GM13976 (cell line): ENCODE measurements around the gene CLIC5.

Experiments used
- DNase-seq: peaks from one replicate; pipeline ENCODE4 v3.0.0; 2012; ENCODE audit warnings: low spot score
- CTCF ChIP-seq: IDR thresholded peaks from 2 replicates; pipeline ENCODE4 v1.5.1; 2012; ENCODE audit warnings: borderline replicate concordance, mild to moderate bottlenecking; ENCODE audit not compliant: insufficient read depth; ENCODE audit errors: extremely low read depth, missing control alignments, control extremely low read depth
- in situ Hi-C: fragments of 300-500 bp; cut with MboI; formaldehyde crosslinking; loops from one replicate; pipeline ENCODE4 v1.12.0; 2022; ENCODE audit warnings: low sequenced_read_pairs, mixed read lengths, inconsistent platforms; ENCODE audit not compliant: unreplicated experiment

The CLIC5 gene

GRCh38 chr6:45970326-45970725 lies 45.3 kb downstream of the CLIC5 start:
- no peak for DNase-seq
- in situ Hi-C loops: no loop called here
- no peak for TF ChIP-seq CTCF

GRCh38 chr6:45969883-45970282 lies 45.8 kb downstream of the CLIC5 start:
- DNase-seq: no peak
- no peak for TF ChIP-seq CTCF

GRCh38 chr6:45969026-45969425 lies 46.6 kb downstream of the CLIC5 start:
- DNase-seq: no peak
- in situ Hi-C loops: no loop called here
- TF ChIP-seq CTCF: no peak

More at GRCh38 chr6:45969883-45970282, 45.8 kb downstream of the CLIC5 start:
- in situ Hi-C loops: no loop called here

GRCh38 chr6:45967363-45967762 lies 48.3 kb downstream of the CLIC5 start:
- no peak for TF ChIP-seq CTCF
- in situ Hi-C loops: no loop called here
- no peak for DNase-seq

GRCh38 chr6:45966797-45967196 lies 48.9 kb downstream of the CLIC5 start:
- no peak for TF ChIP-seq CTCF
- DNase-seq: no peak
- in situ Hi-C loops: no loop called here

- in situ Hi-C loops: no loop called here
- no peak for DNase-seq
- no peak for TF ChIP-seq CTCF
Measured at GRCh38 chr6:45966340-45966739, 49.3 kb downstream of the CLIC5 start.

- in situ Hi-C loops: no loop called here
- no peak for DNase-seq
- no peak for TF ChIP-seq CTCF
Measured at GRCh38 chr6:45965792-45966191, 49.9 kb downstream of the CLIC5 start.
